Neural progenitor cell (in vitro differentiated cells): ENCODE measurements around the gene CHD5. TPM values are rescaled to one million over a fixed set of nuclear protein-coding genes. Genes with fewer than 3 reads are reported as not detected.

Source experiments
- DNase-seq: peaks from one replicate; pipeline ENCODE4 v3.0.0-alpha.2; 2016; ENCODE audit warnings: low spot score
- H2AFZ ChIP-seq: fragments of 200-600 bp; sonication (generic); replicated peaks from 2 replicates; pipeline ENCODE4 v1.6.1; 2016; ENCODE audit warnings: antibody characterized with exemption
- H3F3A ChIP-seq: fragments of 200-600 bp; sonication (generic); 2 replicates; pipeline ENCODE4 v1.6.1; 2016; ENCODE audit warnings: antibody characterized with exemption, low read depth
- H3K27ac ChIP-seq: fragments of 200-600 bp; sonication (generic); 2 replicates; pipeline ENCODE4 v1.5.1; 2016; ENCODE audit warnings: mild to moderate bottlenecking
- H3K27me3 ChIP-seq: fragments of 200-600 bp; sonication (generic); 2 replicates; pipeline ENCODE4 v1.6.1; 2016; ENCODE audit warnings: mild to moderate bottlenecking, moderate library complexity
- H3K36me3 ChIP-seq: fragments of 200-600 bp; sonication (generic); 2 replicates; pipeline ENCODE4 v1.5.1; 2016
- H3K4me1 ChIP-seq: fragments of 200-600 bp; sonication (generic); 2 replicates; pipeline ENCODE4 v1.6.1; 2016; ENCODE audit warnings: mixed run types
- H3K4me2 ChIP-seq: fragments of 200-600 bp; sonication (generic); 2 replicates; pipeline ENCODE4 v1.6.1; 2016
- H3K4me3 ChIP-seq: fragments of 200-600 bp; sonication (generic); 2 replicates; pipeline ENCODE4 v1.5.1; 2016
- H3K79me2 ChIP-seq: fragments of 200-600 bp; sonication (generic); 2 replicates; pipeline ENCODE4 v1.6.1; 2016; ENCODE audit warnings: low read depth
- H3K9ac ChIP-seq: fragments of 200-600 bp; sonication (generic); 2 replicates; pipeline ENCODE4 v1.6.1; 2016
- H3K9me3 ChIP-seq: fragments of 200-600 bp; sonication (generic); 2 replicates; pipeline ENCODE4 v1.5.1; 2016; ENCODE audit warnings: low read depth
- H4K20me1 ChIP-seq: fragments of 200-600 bp; sonication (generic); 2 replicates; pipeline ENCODE4 v1.6.1; 2016; ENCODE audit warnings: low read depth
- H3K27ac Mint-ChIP-seq: 3 replicates; pipeline ENCODE4 v1.8.0; 2021; ENCODE audit warnings: mixed read lengths
- H3K27me3 Mint-ChIP-seq: 2 replicates; pipeline ENCODE4 v1.8.0; 2022; ENCODE audit warnings: low read depth, mild to moderate bottlenecking, inconsistent platforms, moderate library complexity, mixed read lengths; ENCODE audit not compliant: insufficient read depth
- H3K36me3 Mint-ChIP-seq: 3 replicates; pipeline ENCODE4 v1.8.0; 2021; ENCODE audit warnings: mixed read lengths
- H3K4me1 Mint-ChIP-seq: 3 replicates; pipeline ENCODE4 v1.8.0; 2021; ENCODE audit warnings: mixed read lengths
- H3K4me3 Mint-ChIP-seq: 3 replicates; pipeline ENCODE4 v1.8.0; 2021; ENCODE audit warnings: mild to moderate bottlenecking, moderate library complexity, mixed read lengths
- H3K9me3 Mint-ChIP-seq: 3 replicates; pipeline ENCODE4 v1.8.0; 2020; ENCODE audit warnings: mixed read lengths
- CTCF ChIP-seq: fragments of 200-600 bp; sonication (generic); IDR thresholded peaks from 2 replicates; pipeline ENCODE4 v1.5.1; 2017; ENCODE audit warnings: antibody characterized with exemption, mild to moderate bottlenecking
- EZH2 ChIP-seq: fragments of 200-600 bp; sonication (generic); IDR thresholded peaks from 2 replicates; pipeline ENCODE4 v1.6.1; 2017; ENCODE audit warnings: antibody characterized with exemption, mild to moderate bottlenecking, moderate library complexity
- EZH2phosphoT487 ChIP-seq: fragments of 200-600 bp; sonication (generic); IDR thresholded peaks from 2 replicates; pipeline ENCODE4 v1.6.1; 2017; ENCODE audit warnings: antibody characterized with exemption
- total RNA-seq: library from RNA; depleted of rRNA; stranded (reverse); fragments of >200 nt; gene quantifications from 2 replicates; pipeline ENCODE4 v1.2.3, GENCODE V29; 2015; ENCODE audit warnings: low replicate concordance

Gene CHD5
- total RNA-seq, 1 donor from 2014 or later: 0.17 TPM

GRCh38 chr1:6105218-6105679 is 74.9 kb downstream of the CHD5 start:
- no peak for DNase-seq
- Histone ChIP-seq H3K4me3 (no peak overlapping the region), H3K9ac (no peak overlapping the region), H3K79me2 (no peaks in the 10 kb centered on the region), H3F3A (peaks cover 6% of the 10 kb centered on the region), H3K9me3 (no peaks in the 10 kb centered on the region), H3K27me3 (peaks cover 10% of the 10 kb centered on the region), H4K20me1 (peaks cover 4% of the 10 kb centered on the region), H3K36me3 (no peaks in the 10 kb centered on the region), H3K4me1 (peaks cover 23% of the 10 kb centered on the region), H3K4me2 (no peak overlapping the region), H2AFZ (no peak overlapping the region), H3K27ac (no peak overlapping the region)
- Mint-ChIP-seq H3K9me3 (no peaks in the 10 kb centered on the region), H3K4me1 (peaks cover 12% of the 10 kb centered on the region), H3K4me3 (no peak overlapping the region), H3K27me3 (peaks cover 9% of the 10 kb centered on the region), H3K27ac (peak overlapping the region; percentile 57), H3K36me3 (no peaks in the 10 kb centered on the region)
- TF ChIP-seq CTCF (no peak), EZH2 (no peak), EZH2phosphoT487 (no peak)

GRCh38 chr1:6104631-6105030 is 75.5 kb downstream of the CHD5 start:
- Histone ChIP-seq H3K27ac (no peak overlapping the region), H2AFZ (no peak overlapping the region), H3K36me3 (no peaks in the 10 kb centered on the region), H3K79me2 (no peaks in the 10 kb centered on the region), H3K4me3 (no peak overlapping the region), H3K9ac (no peak overlapping the region), H4K20me1 (peaks cover 4% of the 10 kb centered on the region), H3K4me2 (no peak overlapping the region), H3F3A (peaks cover 6% of the 10 kb centered on the region), H3K9me3 (no peaks in the 10 kb centered on the region), H3K4me1 (peaks cover 25% of the 10 kb centered on the region), H3K27me3 (peaks cover 8% of the 10 kb centered on the region)
- peak overlapping the region; percentile 57 for H3K27ac Mint-ChIP-seq
- TF ChIP-seq EZH2: no peak
- TF ChIP-seq CTCF: no peak
- TF ChIP-seq EZH2phosphoT487: no peak
- H3K4me3 Mint-ChIP-seq: no peak overlapping the region
- no peaks in the 10 kb centered on the region for H3K36me3 Mint-ChIP-seq
- no peaks in the 10 kb centered on the region for H3K9me3 Mint-ChIP-seq
- H3K27me3 Mint-ChIP-seq: peaks cover 9% of the 10 kb centered on the region
- DNase-seq: no peak
- H3K4me1 Mint-ChIP-seq: peaks cover 12% of the 10 kb centered on the region

- Histone ChIP-seq H3K4me3 (no peak overlapping the region), H2AFZ (no peak overlapping the region), H3K27me3 (peaks cover 1% of the 10 kb centered on the region), H3K36me3 (no peaks in the 10 kb centered on the region), H3K9ac (no peak overlapping the region), H3F3A (peaks cover 6% of the 10 kb centered on the region), H4K20me1 (peaks cover 4% of the 10 kb centered on the region), H3K27ac (no peak overlapping the region), H3K4me1 (peaks cover 25% of the 10 kb centered on the region), H3K9me3 (no peaks in the 10 kb centered on the region), H3K4me2 (no peak overlapping the region), H3K79me2 (no peaks in the 10 kb centered on the region)
- TF ChIP-seq CTCF (no peak), EZH2 (no peak), EZH2phosphoT487 (no peak)
- Mint-ChIP-seq H3K36me3 (no peaks in the 10 kb centered on the region), H3K4me1 (peaks cover 12% of the 10 kb centered on the region), H3K9me3 (no peaks in the 10 kb centered on the region), H3K27ac (no peak overlapping the region), H3K4me3 (no peak overlapping the region), H3K27me3 (peaks cover 9% of the 10 kb centered on the region)
- DNase-seq: no peak
Measured at GRCh38 chr1:6103854-6104530, 76.1 kb downstream of the CHD5 start.
